HG03575 (cell line): ENCODE measurements around the gene CYTH1.
"Not testable (repeated sequence)": the region's sequence is repeated elsewhere in the genome, so short reads cannot be mapped to it uniquely, and the experiment has no call there.

ENCODE experiments used
- ATAC-seq: cut with Tn5 transposase; IDR thresholded peaks from one replicate; pipeline ENCODE4 v1.9.1; 2021; ENCODE audit not compliant: unreplicated experiment, insufficient number of reproducible peaks, low FRiP score; ENCODE audit errors: extremely low read depth

The CYTH1 gene

GRCh38 chr17:78680436-78680835, 101.6 kb downstream of the CYTH1 start:
- no peak for ATAC-seq

DNA sequence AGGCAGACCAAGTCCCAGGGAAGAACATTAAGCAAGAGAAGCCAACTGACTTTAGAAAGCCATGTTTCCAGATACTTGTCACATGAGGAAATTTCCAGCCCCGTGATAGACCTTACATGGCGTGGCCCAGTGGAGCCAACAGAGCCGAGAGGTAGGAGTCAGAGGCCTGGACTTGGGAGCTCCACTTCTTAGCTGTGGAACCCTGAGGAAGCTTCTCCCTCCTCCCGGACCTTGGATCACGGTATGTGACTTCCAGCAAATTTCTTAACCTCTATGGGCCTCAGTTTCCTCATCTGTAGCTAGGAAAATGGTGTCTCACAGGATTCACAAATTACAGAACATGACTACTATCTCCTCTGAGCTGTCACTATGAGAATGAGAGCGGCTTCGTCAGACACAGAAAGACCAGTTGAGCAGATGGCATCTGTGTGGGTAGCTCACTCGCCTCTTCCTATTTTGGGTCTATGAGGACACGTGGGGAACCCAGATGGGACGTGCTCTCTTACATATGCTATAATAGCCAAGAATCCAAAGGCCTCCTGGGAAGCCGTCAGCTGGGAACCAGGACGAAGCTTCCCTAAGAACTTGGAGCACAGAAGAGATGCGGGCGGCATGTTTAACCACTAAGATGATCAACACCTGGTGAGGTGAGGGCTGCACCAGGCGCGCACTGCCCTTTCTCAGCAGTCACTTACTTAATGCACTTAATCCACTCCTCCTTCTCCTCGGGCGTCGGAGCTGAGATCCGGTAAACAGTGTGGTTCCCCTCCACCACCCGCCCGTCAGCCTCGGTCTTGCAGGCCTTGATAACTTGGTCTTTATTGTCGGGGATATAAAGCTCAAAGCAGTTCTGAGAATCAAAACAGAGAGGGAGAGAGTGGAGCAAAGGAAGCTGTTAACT, 102.3 kb downstream of the CYTH1 start:
- ATAC-seq = no peak

- ATAC-seq = no peak
Observed at GRCh38 chr17:78678711-78679110, 103.4 kb downstream of the CYTH1 start.

DNA sequence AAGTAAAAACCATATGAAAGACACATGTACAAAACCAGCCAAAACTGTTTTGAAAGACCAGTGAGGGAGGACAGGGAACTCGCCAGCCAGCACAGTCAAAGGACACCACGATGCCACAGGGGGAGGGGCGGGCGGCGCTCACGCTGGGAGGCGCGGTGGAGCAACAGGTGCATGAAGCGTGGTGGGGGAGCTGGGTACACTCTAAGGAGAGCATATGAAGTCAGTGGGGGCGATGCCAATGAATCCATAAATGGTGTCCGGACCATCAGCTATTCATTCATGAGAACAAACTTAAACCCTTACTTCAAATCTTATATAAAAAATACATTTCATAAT, 103.9 kb downstream of the CYTH1 start:
- ATAC-seq = no peak

DNA sequence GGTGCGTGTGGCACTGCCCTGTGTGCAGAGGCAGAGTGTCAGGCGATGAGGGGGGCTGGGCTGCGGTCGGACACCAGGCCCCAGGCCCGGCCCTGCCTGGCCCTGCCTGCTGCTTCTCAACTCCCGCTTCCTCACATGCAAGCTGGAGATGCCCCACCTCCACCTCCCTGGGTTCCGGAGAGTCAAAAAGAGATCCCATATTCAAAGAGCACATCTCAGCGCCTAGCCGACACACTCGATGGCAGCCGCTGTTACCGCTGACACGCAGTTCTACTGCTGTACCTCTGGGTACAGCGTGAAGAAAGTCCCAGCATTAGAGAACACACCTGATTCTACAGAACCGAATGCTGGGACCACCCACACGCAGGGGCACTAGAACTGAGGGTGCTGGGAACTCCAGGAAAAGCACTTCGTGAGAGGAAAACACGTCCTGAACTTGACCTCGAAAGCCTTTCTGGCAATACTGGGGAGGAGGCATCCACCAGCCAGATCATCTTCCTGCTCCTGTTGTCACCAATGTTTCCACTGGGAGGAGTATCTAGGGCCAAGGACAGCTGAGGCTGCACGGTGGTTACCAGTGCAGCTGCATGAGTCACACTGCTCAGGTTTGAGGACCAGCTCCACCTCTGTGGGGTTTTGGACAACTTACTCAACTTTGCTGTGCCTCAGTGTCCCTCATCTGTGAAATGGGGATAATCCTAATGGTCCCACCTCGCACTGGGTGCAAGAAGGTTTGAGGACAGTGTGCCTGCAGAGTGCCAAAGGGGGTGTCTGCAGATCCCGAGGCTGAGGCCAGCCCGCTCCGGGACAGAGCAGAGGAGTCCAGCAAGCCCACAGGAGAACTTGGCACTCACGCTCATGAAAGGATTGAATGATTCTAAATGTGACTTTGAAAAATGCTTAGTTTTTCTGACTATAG, 104.5 kb downstream of the CYTH1 start:
- ATAC-seq = no peak

DNA sequence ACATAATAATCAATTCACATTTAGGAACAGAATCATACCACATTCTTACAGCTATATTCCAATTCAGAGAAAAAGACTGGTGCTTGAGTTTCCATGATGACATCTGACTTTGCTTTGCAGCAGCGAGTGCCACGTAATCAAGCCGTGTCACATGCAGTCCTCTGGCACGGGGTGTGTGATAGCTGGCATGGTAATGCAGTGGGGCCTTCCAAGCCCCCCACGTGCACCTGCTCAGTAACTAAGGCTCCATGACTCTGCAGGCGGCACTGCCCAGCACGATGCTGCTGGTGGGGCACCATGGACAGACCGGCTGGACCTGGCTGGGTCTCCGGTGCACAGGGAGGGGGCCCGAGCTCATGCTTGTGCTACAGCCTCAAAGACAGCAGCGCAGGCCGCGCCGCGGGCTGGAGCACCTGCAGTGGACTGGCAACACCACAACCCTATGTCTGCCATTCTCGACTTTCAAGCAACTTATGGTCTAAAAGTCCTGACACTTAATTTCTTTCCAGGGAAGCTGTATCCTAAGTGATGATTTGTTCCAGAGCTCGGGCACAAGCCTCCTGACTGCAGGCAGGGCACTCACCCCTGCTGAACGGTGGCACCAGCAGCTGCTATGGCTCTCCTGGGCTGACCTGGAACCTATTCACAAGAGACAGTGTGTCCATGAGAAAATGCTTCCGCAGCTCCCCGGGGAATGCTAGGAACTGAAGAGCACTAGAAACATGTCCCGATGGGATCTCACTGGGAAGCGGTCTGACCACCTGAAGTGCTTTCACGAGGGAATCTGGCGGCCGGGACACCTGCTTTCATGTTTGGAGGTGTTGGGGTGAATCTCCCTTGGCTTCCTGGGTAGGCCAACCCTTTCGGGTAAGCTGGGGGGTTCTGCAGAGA, 105.4 kb downstream of the CYTH1 start:
- ATAC-seq = no peak

GRCh38 chr17:78675836-78676235, 106.2 kb downstream of the CYTH1 start:
- no peak for ATAC-seq

DNA sequence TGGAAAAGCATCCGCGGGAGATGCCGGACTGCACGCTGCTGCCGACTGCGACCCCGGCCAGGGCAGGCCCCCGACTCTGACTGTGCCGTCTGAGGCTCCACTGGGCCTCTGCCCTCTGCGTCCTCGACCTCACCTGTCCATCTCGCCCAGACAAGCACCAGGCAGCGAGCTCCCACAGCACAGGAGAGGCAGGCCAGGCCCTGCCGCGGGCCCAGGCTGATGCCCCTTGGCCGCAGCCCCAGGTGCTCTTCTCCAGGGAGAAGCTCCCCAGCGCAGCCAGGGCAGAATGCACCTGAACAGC, 106.8 kb downstream of the CYTH1 start:
- no peak for ATAC-seq

DNA sequence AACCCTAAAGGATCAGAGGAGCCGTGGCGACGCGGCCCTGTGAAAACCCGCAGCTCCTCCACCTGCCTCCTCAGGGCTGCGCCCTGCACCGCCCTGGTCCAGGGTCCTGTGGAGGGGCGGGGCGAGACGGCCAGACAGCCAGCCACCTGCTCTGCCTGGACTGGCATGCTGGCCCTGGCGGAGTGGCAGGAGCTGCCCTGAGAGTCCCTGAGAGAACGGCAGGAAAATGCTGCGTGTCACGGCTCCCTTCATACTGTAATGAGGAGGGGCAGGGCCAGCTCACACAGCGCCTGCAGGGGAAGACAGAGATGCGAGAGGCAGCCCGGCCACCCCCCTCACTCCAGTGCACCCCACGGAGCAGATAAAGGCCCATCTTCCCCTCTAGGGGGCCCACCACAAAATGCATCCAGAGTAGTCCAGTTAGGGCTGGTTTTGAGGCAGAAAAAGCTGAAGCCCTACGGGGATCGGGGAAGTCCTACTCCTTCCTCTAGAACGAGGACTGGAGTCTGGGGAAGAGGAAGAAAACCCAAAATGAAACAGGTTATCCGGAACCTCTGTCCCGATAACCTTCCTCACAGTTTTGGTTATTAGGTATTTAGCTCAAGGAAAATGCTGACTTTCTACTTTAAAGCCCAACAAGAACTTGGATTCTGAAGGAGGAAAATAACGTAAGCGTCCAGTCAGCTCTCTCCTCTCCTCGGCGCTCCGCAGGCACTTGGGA, 107.3 kb downstream of the CYTH1 start:
- ATAC-seq = no peak

- no peak for ATAC-seq
Observed at GRCh38 chr17:78674156-78674555, 107.9 kb downstream of the CYTH1 start.

DNA sequence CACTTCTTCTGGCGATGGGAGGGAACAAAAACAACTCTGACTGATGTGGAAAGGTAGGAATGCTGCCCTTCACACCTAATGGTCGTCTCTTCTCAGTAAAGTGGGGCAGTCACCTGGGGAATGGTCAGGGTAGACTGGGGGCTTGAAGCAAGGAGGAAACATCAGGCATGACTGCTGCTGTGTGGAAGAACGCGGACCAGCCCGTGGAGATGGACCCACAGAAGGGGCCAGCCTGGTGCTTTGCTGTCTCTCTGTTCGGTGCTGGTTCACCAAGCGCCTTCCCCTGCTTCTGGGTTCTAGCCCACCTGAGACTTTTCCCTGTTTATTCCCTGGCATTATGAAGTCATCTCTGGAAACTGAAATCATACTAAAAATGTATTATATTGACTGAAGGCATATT, 108.7 kb downstream of the CYTH1 start:
- no peak for ATAC-seq

GRCh38 chr17:78672871-78673371, 109.2 kb downstream of the CYTH1 start:
- no peak for ATAC-seq

DNA sequence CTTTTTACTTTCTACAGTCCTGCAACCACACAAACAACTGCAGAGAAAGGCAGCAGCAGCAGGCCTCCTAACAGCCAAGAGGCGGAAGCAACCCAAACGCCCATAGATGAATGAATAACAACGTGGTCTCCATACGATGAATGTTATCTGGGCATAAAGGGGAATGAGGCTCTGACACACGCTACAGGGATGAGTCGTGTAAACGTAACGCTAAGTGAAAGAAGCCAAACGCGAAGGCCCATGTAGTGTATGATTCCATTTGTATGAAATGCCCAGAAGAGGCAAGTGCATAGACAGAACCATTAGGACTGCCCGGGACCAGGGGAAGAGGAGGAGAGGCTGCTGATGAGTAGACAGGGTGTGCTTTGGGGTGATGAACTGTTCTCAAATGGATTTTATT, 110.1 kb downstream of the CYTH1 start:
- no peak for ATAC-seq

DNA sequence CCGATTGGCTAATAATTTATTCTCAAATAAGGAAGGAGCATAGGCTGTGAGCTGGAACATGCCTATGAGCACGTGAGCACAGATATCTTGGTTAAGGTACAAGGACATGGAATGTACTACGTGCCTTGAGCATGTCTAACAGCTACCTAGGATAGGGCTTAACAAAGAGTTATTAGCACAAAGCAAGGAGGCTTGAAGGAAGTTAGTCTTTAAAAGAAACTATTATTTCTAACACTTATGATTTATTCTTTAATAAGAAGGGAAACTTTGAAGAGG, 110.4 kb downstream of the CYTH1 start:
- ATAC-seq = not testable (repeated sequence)

DNA sequence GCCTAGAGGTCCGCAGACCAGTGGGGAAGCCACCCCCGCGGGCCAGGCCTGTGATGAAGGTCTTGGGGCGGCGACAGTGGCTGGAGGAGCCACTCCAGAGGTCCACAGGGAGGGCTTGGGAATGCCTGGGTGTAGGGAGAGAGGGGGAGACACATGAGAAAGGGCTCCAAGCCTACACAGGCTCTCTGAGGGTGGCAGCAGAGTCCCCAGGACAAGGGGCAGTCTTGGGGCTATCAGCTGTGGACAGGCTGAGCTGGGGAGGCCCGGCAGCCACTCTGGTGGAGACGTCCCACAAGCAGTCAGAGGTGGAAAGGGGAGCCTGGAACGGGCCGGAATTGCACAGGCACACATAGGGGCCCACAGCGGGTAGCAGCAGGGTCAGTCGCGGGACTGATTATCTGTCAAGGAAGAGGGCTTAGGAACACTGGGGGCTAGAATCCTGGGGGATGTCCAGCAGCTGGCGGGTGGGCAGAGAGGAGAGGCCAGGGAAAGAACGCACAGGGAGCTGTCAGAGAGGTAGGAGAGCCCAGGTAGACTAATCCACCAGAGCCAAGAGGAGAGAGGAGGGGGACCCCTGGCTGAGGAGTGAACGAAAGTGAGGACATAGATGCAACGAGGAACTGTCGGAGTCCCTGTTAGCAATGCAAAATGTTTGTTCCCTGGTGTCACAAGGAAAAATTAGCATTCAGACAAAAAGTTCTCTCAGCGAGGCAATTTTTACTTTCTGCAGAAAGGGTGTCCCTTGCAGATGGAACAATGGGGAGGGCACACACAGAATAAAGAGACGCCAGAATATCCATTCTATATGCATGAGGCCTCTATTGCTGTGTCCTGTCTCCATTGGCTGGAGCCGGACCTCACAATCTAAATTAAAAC, 111.0 kb downstream of the CYTH1 start:
- no peak for ATAC-seq

- no peak for ATAC-seq
Observed at GRCh38 chr17:78669975-78670518, 112.0 kb downstream of the CYTH1 start.

DNA sequence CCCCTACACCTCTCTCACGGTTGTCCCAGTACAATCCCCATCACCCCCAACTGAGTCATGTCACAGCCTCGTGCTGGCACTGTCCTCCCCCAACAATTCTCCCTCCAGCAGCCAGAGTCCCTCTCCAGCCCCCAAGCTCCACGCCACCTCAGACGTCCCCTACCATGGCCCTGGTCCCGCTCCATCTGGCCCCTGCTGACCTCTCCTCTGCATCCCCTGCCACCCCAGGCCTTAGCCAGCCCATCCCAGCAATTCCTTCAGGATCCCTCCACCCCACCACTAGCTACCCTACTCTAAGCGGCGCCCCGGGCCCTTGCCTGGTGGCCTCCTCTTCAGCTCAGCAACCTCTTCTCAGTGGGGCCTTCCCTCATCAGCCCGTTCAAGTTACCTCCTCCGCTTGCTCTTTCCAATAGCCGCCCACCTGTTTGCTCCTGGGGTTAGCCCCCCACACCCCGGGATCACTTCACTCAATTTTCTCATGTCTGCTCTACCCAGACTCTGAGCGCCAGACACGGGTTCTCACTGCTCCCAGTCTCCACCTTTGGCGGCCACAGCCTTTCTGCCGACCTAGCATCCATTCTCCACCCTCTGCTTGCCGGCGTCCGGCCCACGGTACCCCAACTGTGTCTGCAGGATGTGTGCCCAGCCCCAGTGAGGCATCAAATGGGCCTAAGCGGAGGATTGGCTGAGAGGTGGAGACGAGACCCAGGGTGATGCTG, 112.7 kb downstream of the CYTH1 start:
- no peak for ATAC-seq
